Inflammatory macrophage treated with lipopolysaccharide for 1 hour (primary cell): ENCODE data around the gene GPR143.

Source experiments
- DNase-seq, 2 donors: peaks; one replicate each; pipeline ENCODE4 v3.0.0-alpha.2; 2020 to 2022

The GPR143 gene

GRCh38 chrX:9767375-9767774, 1.7 kb upstream of the GPR143 start:
- DNase-seq, result no peak

- no peak for DNase-seq
Observed at GRCh38 chrX:9765072-9765736, 443 bp downstream of the GPR143 start.

- DNase-seq, result no peak
Observed at GRCh38 chrX:9759337-9759736, 6.3 kb downstream of the GPR143 start.

GRCh38 chrX:9758021-9758638, 7.5 kb downstream of the GPR143 start:
- DNase-seq, result no peak

GRCh38 chrX:9757366-9757765, 8.3 kb downstream of the GPR143 start:
- DNase-seq, result no peak

- DNase-seq, result no peak
Observed at GRCh38 chrX:9749146-9749692, 16.4 kb downstream of the GPR143 start.

GRCh38 chrX:9747644-9748043, 18.0 kb downstream of the GPR143 start:
- DNase-seq, result no peak

GRCh38 chrX:9746148-9746888, 19.3 kb downstream of the GPR143 start:
- DNase-seq, result no peak

- DNase-seq, result no peak
Observed at GRCh38 chrX:9745417-9746115, 20.1 kb downstream of the GPR143 start.

- DNase-seq, result no peak
Observed at GRCh38 chrX:9739130-9739529, 26.5 kb downstream of the GPR143 start.

GRCh38 chrX:9738151-9738550, 27.5 kb downstream of the GPR143 start:
- DNase-seq, result no peak

- no peak for DNase-seq
Observed at GRCh38 chrX:9737363-9737762, 28.3 kb downstream of the GPR143 start.

- no peak for DNase-seq
Observed at GRCh38 chrX:9730752-9731151, 34.9 kb downstream of the GPR143 start.

- DNase-seq, result no peak
Observed at GRCh38 chrX:9730078-9730477, 35.6 kb downstream of the GPR143 start.

GRCh38 chrX:9729171-9729885, 36.3 kb downstream of the GPR143 start:
- peak in 1 of 2 donors; percentile 9 for DNase-seq

GRCh38 chrX:9728261-9728660, 37.4 kb downstream of the GPR143 start:
- DNase-seq, result peak; percentile 31 to 33

- no peak for DNase-seq
Observed at GRCh38 chrX:9724711-9725110, 40.9 kb downstream of the GPR143 start.

GRCh38 chrX:9717376-9717775, 48.3 kb downstream of the GPR143 start:
- no peak for DNase-seq

- DNase-seq, result no peak
Observed at GRCh38 chrX:9710332-9710731, 55.3 kb downstream of the GPR143 start.

GRCh38 chrX:9708923-9709553, 56.6 kb downstream of the GPR143 start:
- peak; percentile 30 to 74 for DNase-seq

- no peak for DNase-seq
Observed at GRCh38 chrX:9708086-9708485, 57.6 kb downstream of the GPR143 start.
